Uterus (tissue), 2 donors: Measurements from ENCODE around the gene ZDHHC3.

Source experiments
- POLR2A ChIP-seq, 2 donors: fragments of 450-650 bp; IDR thresholded peaks; one replicate each; pipeline ENCODE4 v1.6.1; 2016; ENCODE audit warnings: antibody characterized with exemption in 2 of 2, mild to moderate bottlenecking in 1 of 2, moderate library complexity in 1 of 2
- TF ChIP-seq, protein P1 (sequence below), 4 experiments: fragments of 200-600 bp in 2 of 4; fragments of 450-650 bp in 2 of 4; sonication (generic) in 2 of 4; IDR thresholded peaks; one replicate each; pipeline ENCODE4 v1.5.1; 2016 to 2019; ENCODE audit warnings: antibody characterized with exemption in 4 of 4, mild to moderate bottlenecking in 2 of 4, moderate library complexity in 1 of 4

- TF ChIP-seq, protein P1, sequence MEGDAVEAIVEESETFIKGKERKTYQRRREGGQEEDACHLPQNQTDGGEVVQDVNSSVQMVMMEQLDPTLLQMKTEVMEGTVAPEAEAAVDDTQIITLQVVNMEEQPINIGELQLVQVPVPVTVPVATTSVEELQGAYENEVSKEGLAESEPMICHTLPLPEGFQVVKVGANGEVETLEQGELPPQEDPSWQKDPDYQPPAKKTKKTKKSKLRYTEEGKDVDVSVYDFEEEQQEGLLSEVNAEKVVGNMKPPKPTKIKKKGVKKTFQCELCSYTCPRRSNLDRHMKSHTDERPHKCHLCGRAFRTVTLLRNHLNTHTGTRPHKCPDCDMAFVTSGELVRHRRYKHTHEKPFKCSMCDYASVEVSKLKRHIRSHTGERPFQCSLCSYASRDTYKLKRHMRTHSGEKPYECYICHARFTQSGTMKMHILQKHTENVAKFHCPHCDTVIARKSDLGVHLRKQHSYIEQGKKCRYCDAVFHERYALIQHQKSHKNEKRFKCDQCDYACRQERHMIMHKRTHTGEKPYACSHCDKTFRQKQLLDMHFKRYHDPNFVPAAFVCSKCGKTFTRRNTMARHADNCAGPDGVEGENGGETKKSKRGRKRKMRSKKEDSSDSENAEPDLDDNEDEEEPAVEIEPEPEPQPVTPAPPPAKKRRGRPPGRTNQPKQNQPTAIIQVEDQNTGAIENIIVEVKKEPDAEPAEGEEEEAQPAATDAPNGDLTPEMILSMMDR (IDR thresholded peaks at IDR 0.05): no peak
- no peak for TF ChIP-seq POLR2A (IDR thresholded peaks at IDR 0.05)
Measured at GRCh38 chr3:44923632-44924456, 52.1 kb downstream of the ZDHHC3 start.
